ENCODE data around the gene SLC12A8.

SLC12A8 gene

DNA sequence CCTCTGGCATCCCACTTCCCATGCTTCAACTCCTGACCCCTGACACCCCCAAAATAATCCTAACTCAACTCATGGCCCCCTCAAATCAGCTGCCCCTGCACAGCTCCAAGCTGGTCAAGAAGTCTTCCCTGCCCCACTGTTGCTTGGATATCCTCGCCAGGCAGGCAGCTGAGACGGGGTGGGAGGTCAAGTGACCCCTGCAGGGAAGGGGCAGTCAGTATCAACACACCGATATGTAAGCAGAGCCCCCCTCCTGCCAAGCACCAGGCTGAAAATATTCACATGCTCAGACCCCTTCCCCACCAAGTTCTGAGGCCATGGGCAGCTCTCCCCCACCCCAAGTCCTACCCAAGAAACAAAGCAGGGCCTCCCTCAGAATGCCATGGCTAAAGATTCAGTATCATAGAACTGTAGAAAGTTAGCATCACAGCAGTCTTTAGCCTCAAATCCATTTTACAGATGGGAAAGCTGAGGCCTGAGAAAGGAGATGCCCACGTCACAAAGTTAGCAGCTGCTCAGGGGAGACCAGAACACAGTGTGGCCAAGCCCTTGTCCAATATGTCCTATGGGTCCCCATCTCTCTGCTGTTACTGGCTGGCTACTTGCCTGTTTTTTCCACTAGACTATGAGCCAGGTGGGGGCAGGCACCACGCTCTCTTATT, 67.8 kb downstream of the SLC12A8 start:
- Histone ChIP-seq H3K4me1 (ENCODE audit: control insufficient read depth, insufficient read depth, low read length, poor library complexity, severe bottlenecking) (peaks cover 66% of the 10 kb centered on the region), H3K27ac (ENCODE audit: low read depth, low read length, severe bottlenecking) (peak overlapping the region; percentile 79), H3K36me3 (ENCODE audit: control insufficient read depth, insufficient read depth, low read length) (no peaks in the 10 kb centered on the region), H3K4me3 (ENCODE audit: extremely low read depth, insufficient read depth, low read length, poor library complexity, severe bottlenecking) (no peak overlapping the region), H3K9me3 (ENCODE audit: control insufficient read depth, low read length) (no peaks in the 10 kb centered on the region)
- 52 to 83% methylated on average over 3 of the region's 5 CpGs for WGBS, 2 experiments (ENCODE audit: insufficient coverage in 2 of 2)

DNA sequence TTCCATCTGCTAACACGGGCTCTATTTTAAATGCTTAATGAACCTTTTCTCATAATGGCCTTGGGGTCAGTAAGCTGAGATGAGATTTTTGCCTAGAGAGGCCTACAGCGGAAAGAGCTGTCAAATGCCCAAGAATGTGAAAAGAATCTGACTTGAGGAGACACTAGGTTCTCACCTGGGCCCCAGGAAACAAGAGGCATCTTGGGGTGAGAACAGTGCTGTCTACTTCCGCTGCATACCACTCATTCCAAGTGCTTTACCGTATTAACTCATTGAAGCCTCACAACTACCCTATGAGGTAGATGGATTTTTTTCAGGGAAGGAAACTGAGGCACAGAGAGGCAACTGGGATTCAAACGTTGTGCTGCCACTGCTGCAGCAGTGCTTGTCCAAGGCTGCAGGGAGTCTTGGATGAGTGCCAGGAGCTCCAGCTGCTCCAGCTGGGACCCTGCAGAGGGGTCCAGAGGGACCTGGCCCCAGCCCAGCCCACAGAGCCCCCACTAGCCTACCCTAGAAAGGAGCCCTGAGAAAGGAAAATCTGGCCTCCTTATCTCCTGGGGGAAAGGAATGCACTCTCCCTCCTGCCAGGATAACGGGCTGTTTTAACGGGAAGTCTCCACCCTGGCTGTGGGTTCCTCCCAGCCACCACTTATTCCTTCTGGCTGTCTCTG, 68.4 kb downstream of the SLC12A8 start:
- H3K4me1 ChIP-seq (ENCODE audit: control insufficient read depth, insufficient read depth, low read length, poor library complexity, severe bottlenecking) = peaks cover 65% of the 10 kb centered on the region

DNA sequence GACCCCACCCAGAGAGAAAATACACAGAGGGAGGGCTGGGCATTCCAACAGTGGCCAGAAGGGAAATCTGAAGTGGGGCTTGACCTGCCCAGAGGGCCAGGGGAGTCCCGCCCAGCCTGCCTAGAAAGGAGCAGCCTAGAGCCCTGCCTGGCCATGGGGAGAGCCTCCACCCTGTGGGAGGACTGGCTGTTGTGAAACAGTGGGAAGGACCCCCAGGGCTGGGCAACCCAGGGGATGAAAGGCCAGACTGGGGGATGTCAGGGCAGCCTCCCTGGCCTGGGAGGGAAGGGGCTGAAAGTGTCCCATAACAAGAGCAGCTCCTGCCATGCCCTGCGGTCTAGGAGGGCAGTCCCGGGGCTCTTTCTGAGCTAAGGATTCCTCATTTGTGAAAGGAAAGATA, 69.0 kb downstream of the SLC12A8 start:
- Histone ChIP-seq H3K4me1 (ENCODE audit: control insufficient read depth, insufficient read depth, low read length, poor library complexity, severe bottlenecking) (peaks cover 59% of the 10 kb centered on the region), H3K4me3 (ENCODE audit: extremely low read depth, insufficient read depth, low read length, poor library complexity, severe bottlenecking) (no peak overlapping the region), H3K9me3 (ENCODE audit: control insufficient read depth, low read length) (no peaks in the 10 kb centered on the region), H3K27ac (ENCODE audit: low read depth, low read length, severe bottlenecking) (peak overlapping the region; percentile 79), H3K36me3 (ENCODE audit: control insufficient read depth, insufficient read depth, low read length) (no peaks in the 10 kb centered on the region)
- WGBS, 2 experiments (ENCODE audit: insufficient coverage in 2 of 2) = 64 to 70% methylated on average over 2 to 3 of the region's 3 CpGs

More for the DNA sequence above, 68.4 kb downstream of the SLC12A8 start:
- H3K4me3 ChIP-seq (ENCODE audit: extremely low read depth, insufficient read depth, low read length, poor library complexity, severe bottlenecking) = no peak overlapping the region
- WGBS, 2 experiments (ENCODE audit: insufficient coverage in 2 of 2) = 0 to 20% methylated on average over 3 to 5 of the region's 7 CpGs
- H3K27ac ChIP-seq (ENCODE audit: low read depth, low read length, severe bottlenecking) = peak overlapping the region; percentile 79
- no peaks in the 10 kb centered on the region for H3K36me3 ChIP-seq (ENCODE audit: control insufficient read depth, insufficient read depth, low read length)
- H3K9me3 ChIP-seq (ENCODE audit: control insufficient read depth, low read length) = no peaks in the 10 kb centered on the region

DNA sequence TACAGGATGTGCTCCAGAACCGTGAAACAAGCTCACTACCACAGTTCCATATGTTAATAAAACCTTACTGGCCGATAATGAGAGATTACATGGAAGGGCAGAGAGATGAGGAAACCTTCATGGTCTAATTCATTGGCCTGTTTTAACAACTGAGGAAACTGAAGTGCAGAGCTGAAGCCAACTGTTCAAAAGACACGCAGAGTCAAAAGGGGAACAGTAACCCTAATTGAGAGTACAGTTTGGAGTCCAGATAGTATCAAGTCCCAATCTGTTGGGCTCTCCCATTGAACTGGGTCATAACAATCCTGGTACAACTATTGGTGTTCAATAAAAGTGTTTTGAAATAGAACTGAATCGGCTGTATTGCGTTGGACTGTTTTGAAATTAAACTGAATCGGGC, 69.6 kb downstream of the SLC12A8 start:
- Histone ChIP-seq H3K4me1 (ENCODE audit: control insufficient read depth, insufficient read depth, low read length, poor library complexity, severe bottlenecking) (peaks cover 56% of the 10 kb centered on the region), H3K4me3 (ENCODE audit: extremely low read depth, insufficient read depth, low read length, poor library complexity, severe bottlenecking) (no peak overlapping the region), H3K9me3 (ENCODE audit: control insufficient read depth, low read length) (no peaks in the 10 kb centered on the region), H3K36me3 (ENCODE audit: control insufficient read depth, insufficient read depth, low read length) (no peaks in the 10 kb centered on the region), H3K27ac (ENCODE audit: low read depth, low read length, severe bottlenecking) (no peak overlapping the region)
- 91 to 94% methylated on average over 4 to 5 of the region's 6 CpGs for WGBS, 2 experiments (ENCODE audit: insufficient coverage in 2 of 2)

DNA sequence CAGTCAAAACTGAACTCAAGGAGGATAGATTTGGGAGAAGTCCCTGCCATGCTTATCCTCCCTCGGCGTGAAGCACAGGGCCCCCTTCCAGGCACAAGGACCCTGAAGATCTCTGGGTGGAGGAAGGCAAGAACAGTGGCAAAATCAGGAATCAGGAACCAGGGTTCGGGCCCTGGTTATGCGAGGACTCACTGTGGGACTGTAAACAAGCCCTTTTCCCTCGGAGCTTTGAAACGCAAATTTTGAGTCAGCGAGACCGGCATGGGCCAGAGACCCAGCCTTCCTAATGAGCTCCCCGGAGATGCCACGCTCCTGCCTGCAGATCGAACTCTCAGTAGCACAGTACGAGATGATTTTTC, 70.1 kb downstream of the SLC12A8 start:
- H3K27ac ChIP-seq (ENCODE audit: low read depth, low read length, severe bottlenecking) = no peak overlapping the region
- H3K9me3 ChIP-seq (ENCODE audit: control insufficient read depth, low read length) = no peaks in the 10 kb centered on the region
- H3K36me3 ChIP-seq (ENCODE audit: control insufficient read depth, insufficient read depth, low read length) = no peaks in the 10 kb centered on the region
- WGBS, 2 experiments (ENCODE audit: insufficient coverage in 2 of 2) = 42 to 46% methylated on average over 12 of the region's 12 CpGs
- peaks cover 60% of the 10 kb centered on the region for H3K4me1 ChIP-seq (ENCODE audit: control insufficient read depth, insufficient read depth, low read length, poor library complexity, severe bottlenecking)
- no peak overlapping the region for H3K4me3 ChIP-seq (ENCODE audit: extremely low read depth, insufficient read depth, low read length, poor library complexity, severe bottlenecking)

DNA sequence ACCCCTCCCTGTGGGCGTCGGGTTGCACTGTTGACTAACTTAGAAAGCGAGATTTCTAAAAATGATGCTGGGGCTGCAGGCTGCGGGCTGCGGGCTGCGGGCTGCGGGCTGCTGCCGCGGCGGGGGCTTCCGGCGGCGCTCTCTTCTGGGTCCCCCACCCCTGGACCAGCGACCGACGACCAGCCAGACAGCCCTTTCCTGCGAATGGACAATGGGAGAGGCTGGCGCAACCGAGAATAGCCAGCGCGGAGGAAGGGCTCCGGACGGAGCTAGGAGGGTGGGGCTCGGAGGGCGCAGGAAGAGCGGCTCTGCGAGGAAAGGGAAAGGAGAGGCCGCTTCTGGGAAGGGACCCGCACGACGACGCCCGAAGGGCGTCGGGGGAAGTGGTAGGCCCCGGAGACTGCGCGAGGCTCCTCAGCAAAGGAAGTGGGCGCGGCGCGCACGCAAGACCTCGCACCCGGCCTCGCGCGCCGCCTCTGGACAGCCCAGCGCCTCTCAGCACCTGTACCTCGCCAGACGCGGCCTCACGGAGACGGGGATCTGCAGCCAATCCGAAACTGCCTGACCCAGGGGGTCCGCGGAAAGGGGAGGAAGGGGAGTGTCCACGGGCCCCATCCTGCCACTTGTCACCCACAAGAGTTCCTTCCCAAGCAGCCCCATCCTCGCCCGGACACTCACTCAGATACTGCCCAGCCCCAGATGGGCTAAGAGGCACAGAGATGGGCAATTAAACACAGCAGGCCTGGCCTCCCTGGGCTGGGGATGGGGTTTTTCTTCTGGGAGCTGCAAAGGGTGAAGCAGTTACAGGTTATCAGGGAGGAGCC, 70.7 kb downstream of the SLC12A8 start:
- H3K4me3 ChIP-seq (ENCODE audit: extremely low read depth, insufficient read depth, low read length, poor library complexity, severe bottlenecking) = peak overlapping the region; percentile 7
- 18 to 26% methylated on average over 52 to 53 of the region's 61 CpGs for WGBS, 2 experiments (ENCODE audit: insufficient coverage in 2 of 2)

DNA sequence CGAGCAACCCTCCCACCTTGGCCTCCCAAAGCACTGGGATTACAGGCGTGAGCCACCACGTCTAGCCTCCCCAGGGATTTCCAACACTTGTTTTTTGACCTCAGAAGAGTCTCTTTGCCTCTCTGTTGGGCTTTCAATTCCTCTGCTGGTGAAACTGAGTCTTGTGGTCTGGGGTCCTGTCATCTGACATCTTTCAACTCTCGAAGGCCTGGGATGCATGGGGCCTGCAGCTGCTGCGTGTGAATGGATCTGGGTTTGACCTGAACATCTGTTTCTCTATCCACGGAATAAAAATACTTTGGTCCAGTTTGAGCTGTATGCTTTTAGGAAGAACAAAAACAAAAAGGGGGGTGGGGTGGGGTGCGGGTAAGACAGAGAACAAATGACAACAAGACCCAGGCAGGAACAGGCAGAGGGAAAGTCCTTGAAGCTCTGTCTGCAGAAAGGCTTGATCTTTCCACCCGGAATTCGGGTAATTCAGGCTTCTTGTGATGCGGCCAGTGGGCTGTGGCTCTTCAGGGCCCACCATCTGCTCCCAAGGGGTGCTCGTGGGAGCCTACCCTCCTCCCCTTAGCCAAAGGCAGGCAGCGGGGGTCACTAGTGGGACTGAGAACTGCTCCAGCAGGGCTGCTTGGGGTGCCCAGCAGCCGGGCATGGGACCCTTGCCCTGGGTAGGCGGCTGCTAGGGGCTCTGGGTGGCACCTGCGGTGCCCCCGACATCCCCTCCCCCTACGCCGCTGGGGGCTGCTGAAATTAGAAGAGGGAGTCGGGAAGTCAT, 71.5 kb downstream of the SLC12A8 start:
- WGBS, 2 experiments (ENCODE audit: insufficient coverage in 2 of 2) = 75 to 82% methylated on average over 10 to 14 of the region's 19 CpGs
- H3K27ac ChIP-seq (ENCODE audit: low read depth, low read length, severe bottlenecking) = no peak overlapping the region

More for the DNA sequence above, 70.7 kb downstream of the SLC12A8 start:
- Histone ChIP-seq H3K9me3 (ENCODE audit: control insufficient read depth, low read length) (no peaks in the 10 kb centered on the region), H3K36me3 (ENCODE audit: control insufficient read depth, insufficient read depth, low read length) (no peaks in the 10 kb centered on the region), H3K27ac (ENCODE audit: low read depth, low read length, severe bottlenecking) (peak overlapping the region; percentile 5), H3K4me1 (ENCODE audit: control insufficient read depth, insufficient read depth, low read length, poor library complexity, severe bottlenecking) (peaks cover 61% of the 10 kb centered on the region)

DNA sequence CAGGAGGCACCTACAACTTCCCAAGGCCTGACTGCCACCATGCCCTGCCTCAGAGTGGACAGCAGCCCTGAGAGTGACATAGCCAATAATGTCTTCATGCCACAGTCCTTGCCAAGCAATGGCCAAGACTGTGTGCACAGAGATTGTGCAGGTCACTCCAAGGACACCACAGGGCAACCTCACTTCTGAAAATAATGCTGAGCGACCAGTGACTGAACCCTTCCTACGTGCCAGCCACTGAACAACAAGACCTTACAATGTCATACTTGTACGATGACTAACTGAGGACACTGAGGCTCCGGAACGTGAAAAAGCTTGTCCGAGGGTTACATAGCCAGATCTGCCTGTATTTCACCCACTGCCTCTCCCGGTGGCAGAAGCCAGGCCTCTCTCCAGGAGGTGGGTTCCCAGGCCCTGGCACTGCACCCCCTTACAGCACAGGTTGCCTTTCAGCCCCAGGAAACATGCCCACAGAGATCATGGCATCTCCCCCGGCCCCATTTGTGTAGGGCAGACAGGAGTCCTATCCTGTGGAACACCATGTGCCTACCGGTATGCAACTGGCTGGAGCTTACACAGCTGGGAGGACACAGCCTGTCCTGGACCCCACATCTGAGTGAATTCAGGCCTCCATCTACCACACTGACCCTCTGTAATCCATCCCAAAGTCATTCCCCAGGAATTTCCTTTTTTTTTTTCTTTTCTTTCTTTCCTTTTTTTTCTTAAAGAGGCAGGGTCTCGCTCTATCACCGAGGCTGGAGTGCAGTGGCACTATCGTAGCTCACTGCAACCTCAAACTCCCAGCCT, 72.3 kb downstream of the SLC12A8 start:
- no peaks in the 10 kb centered on the region for H3K9me3 ChIP-seq (ENCODE audit: control insufficient read depth, low read length)
- 97 to 99% methylated on average over 10 to 12 of the region's 12 CpGs for WGBS, 2 experiments (ENCODE audit: insufficient coverage in 2 of 2)
- no peak overlapping the region for H3K4me3 ChIP-seq (ENCODE audit: extremely low read depth, insufficient read depth, low read length, poor library complexity, severe bottlenecking)
- no peaks in the 10 kb centered on the region for H3K36me3 ChIP-seq (ENCODE audit: control insufficient read depth, insufficient read depth, low read length)
- peaks cover 65% of the 10 kb centered on the region for H3K4me1 ChIP-seq (ENCODE audit: control insufficient read depth, insufficient read depth, low read length, poor library complexity, severe bottlenecking)
- H3K27ac ChIP-seq (ENCODE audit: low read depth, low read length, severe bottlenecking) = peak overlapping the region; percentile 74

More for the DNA sequence above, 71.5 kb downstream of the SLC12A8 start:
- H3K36me3 ChIP-seq (ENCODE audit: control insufficient read depth, insufficient read depth, low read length) = no peaks in the 10 kb centered on the region
- peak overlapping the region; percentile 7 for H3K4me3 ChIP-seq (ENCODE audit: extremely low read depth, insufficient read depth, low read length, poor library complexity, severe bottlenecking)
- H3K9me3 ChIP-seq (ENCODE audit: control insufficient read depth, low read length) = no peaks in the 10 kb centered on the region
- peaks cover 65% of the 10 kb centered on the region for H3K4me1 ChIP-seq (ENCODE audit: control insufficient read depth, insufficient read depth, low read length, poor library complexity, severe bottlenecking)

DNA sequence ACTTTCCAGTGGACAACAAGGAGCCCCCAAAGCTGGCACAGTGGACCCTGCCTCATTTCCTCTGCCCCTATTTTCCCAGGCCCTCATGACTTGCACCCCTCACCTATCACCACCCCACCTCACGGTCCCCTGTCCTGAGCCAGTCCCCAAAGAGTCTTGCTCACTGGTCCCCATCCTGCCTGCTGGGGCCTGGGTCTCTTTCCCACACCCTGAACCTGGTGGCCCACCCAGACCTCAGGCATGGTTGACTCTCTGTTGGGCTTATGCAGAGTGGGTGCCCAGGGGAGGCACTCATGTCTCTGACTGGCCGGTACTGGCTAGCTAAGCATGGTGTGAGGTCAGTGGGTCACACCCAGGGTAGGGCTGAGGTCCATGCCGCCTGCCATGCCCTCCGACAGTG, 73.2 kb downstream of the SLC12A8 start:
- H3K4me1 ChIP-seq (ENCODE audit: control insufficient read depth, insufficient read depth, low read length, poor library complexity, severe bottlenecking) = peaks cover 60% of the 10 kb centered on the region
- H3K27ac ChIP-seq (ENCODE audit: low read depth, low read length, severe bottlenecking) = no peak overlapping the region
- H3K9me3 ChIP-seq (ENCODE audit: control insufficient read depth, low read length) = no peaks in the 10 kb centered on the region
- H3K4me3 ChIP-seq (ENCODE audit: extremely low read depth, insufficient read depth, low read length, poor library complexity, severe bottlenecking) = no peak overlapping the region
- no peaks in the 10 kb centered on the region for H3K36me3 ChIP-seq (ENCODE audit: control insufficient read depth, insufficient read depth, low read length)
- WGBS, 2 experiments (ENCODE audit: insufficient coverage in 2 of 2) = 92 to 97% methylated on average over 4 of the region's 4 CpGs

Measured in mesodermal cell (in vitro differentiated cells).